Testis (tissue), 3 donors: Measurements from ENCODE around the gene ZSCAN22. TPM values are rescaled to one million over a fixed set of nuclear protein-coding genes. Genes with fewer than 3 reads are reported as not detected.
"Not testable (repeated sequence)": the region's sequence is repeated elsewhere in the genome, so short reads cannot be mapped to it uniquely, and the experiment has no call there.

Source experiments
- DNase-seq: peaks from one replicate; pipeline ENCODE4 v3.0.0-alpha.2; 2019
- H3K27ac ChIP-seq, 2 donors: fragments of 200-600 bp; sonication (generic); one replicate each; pipeline ENCODE4 v1.5.1; 2019
- H3K27me3 ChIP-seq: fragments of 200-600 bp; sonication (generic); one replicate; pipeline ENCODE4 v1.5.1; 2019
- H3K36me3 ChIP-seq: fragments of 200-600 bp; sonication (generic); one replicate; pipeline ENCODE4 v1.5.1; 2017; ENCODE audit warnings: low read depth; ENCODE audit errors: missing control alignments
- H3K4me1 ChIP-seq: fragments of 200-600 bp; sonication (generic); one replicate; pipeline ENCODE4 v1.5.1; 2019
- H3K4me3 ChIP-seq, 2 donors: fragments of 200-600 bp; sonication (generic); one replicate each; pipeline ENCODE4 v1.5.1; 2017 to 2019
- H3K9me3 ChIP-seq: fragments of 200-600 bp; sonication (generic); one replicate; pipeline ENCODE4 v1.5.1; 2017
- CTCF ChIP-seq, 3 experiments: fragments of 450-650 bp in 2 of 3; fragments of 200-600 bp in 1 of 3; sonication (generic) in 1 of 3; IDR thresholded peaks; one replicate each; pipeline ENCODE4 v1.5.1; 2016 to 2019; ENCODE audit warnings: antibody characterized with exemption in 3 of 3, mild to moderate bottlenecking in 2 of 3, moderate library complexity in 1 of 3
- POLR2A ChIP-seq: fragments of 450-650 bp; IDR thresholded peaks from one replicate; pipeline ENCODE4 v1.6.1; 2017; ENCODE audit warnings: antibody characterized with exemption, mild to moderate bottlenecking, moderate library complexity
- WGBS, 2 donors: methylation state at CpG; one replicate each; pipeline ENCODE4 v1.1.5; 2018; 5-methylcytosine and 5-hydroxymethylcytosine counted together
- intact Hi-C: fragments of 100-400 bp; cut with DNase I; formaldehyde crosslinking; loops from one replicate; pipeline ENCODE4 v1.15.1; 2023; ENCODE audit warnings: low total_unique reads
- polyA plus RNA-seq: library from polyadenylated mRNA; stranded (reverse); fragments of 350-450 nt; fragmentation: Illumina TruSeq; extraction: RNeasy Lipid Tissue Mini Kit (QIAGEN cat#74804); gene quantifications from one replicate; pipeline ENCODE4 v1.2.3, GENCODE V29; 2014; ENCODE audit warnings: low read depth, low replicate concordance; ENCODE audit not compliant: insufficient read depth
- total RNA-seq, 2 donors: library from RNA; depleted of rRNA; stranded (reverse); fragments of >200 nt; gene quantifications; one replicate each; pipeline ENCODE4 v1.2.3, GENCODE V29; 2016

ZSCAN22 gene
- total and polyA plus RNA-seq, 3 donors from 2014 or later, result 2.4 to 4.9 (median 3.5) TPM

GRCh38 chr19:58368561-58369360 is 42.0 kb downstream of the ZSCAN22 start:
- peak overlapping the region; percentile 21 to 48 for H3K4me3 ChIP-seq
- intact Hi-C loops, result no loop called here
- no peaks in the 10 kb centered on the region for H3K27me3 ChIP-seq
- H3K4me1 ChIP-seq, result peaks cover 7% of the 10 kb centered on the region
- no peaks in the 10 kb centered on the region for H3K36me3 ChIP-seq
- 60 to 81% methylated on average over 37 to 68 of the region's 68 CpGs for WGBS, 2 donors
- DNase-seq, result no peak
- TF ChIP-seq POLR2A, result no peak
- H3K27ac ChIP-seq, result no peak overlapping the region
- H3K9me3 ChIP-seq, result no peaks in the 10 kb centered on the region

GRCh38 chr19:58372311-58373133 is 45.7 kb downstream of the ZSCAN22 start:
- intact Hi-C loops, result no loop called here
- Histone ChIP-seq H3K4me3 (no peak overlapping the region), H3K27ac (no peak overlapping the region), H3K4me1 (peaks cover 7% of the 10 kb centered on the region), H3K36me3 (no peaks in the 10 kb centered on the region), H3K27me3 (no peaks in the 10 kb centered on the region), H3K9me3 (no peaks in the 10 kb centered on the region)
- TF ChIP-seq POLR2A (no peak), CTCF (IDR thresholded peaks at IDR 0.05) (peak in 1 of 3 experiments; percentile 31)
- DNase-seq, result peak; percentile 48
- 55 to 64% methylated on average over 14 to 15 of the region's 15 CpGs for WGBS, 2 donors

GRCh38 chr19:58374200-58374599 is 47.4 kb downstream of the ZSCAN22 start:
- DNase-seq, result no peak
- TF ChIP-seq POLR2A, result no peak
- TF ChIP-seq CTCF (IDR thresholded peaks at IDR 0.05), result no peak
- Histone ChIP-seq H3K27me3 (no peaks in the 10 kb centered on the region), H3K9me3 (no peaks in the 10 kb centered on the region), H3K27ac (no peak overlapping the region), H3K4me3 (no peak overlapping the region), H3K36me3 (no peaks in the 10 kb centered on the region), H3K4me1 (peaks cover 7% of the 10 kb centered on the region)
- intact Hi-C loops, result no loop called here
- 91 to 93% methylated on average over 4 of the region's 4 CpGs for WGBS, 2 donors

GRCh38 chr19:58376724-58377123 is 49.9 kb downstream of the ZSCAN22 start:
- DNase-seq, H3K9me3 ChIP-seq, intact Hi-C loops, H3K36me3 ChIP-seq, H3K27ac ChIP-seq, H3K27me3 ChIP-seq, H3K4me3 ChIP-seq: not testable (repeated sequence)
- peaks cover 13% of the 10 kb centered on the region for H3K4me1 ChIP-seq
- 85 to 93% methylated on average over 7 of the region's 7 CpGs for WGBS, 2 donors

GRCh38 chr19:58379246-58379645 is 52.5 kb downstream of the ZSCAN22 start:
- no peak overlapping the region for H3K27ac ChIP-seq
- intact Hi-C loops, result no loop called here
- 57 to 89% methylated on average over 3 to 6 of the region's 6 CpGs for WGBS, 2 donors
- TF ChIP-seq CTCF (IDR thresholded peaks at IDR 0.05) (no peak), POLR2A (no peak)
- no peaks in the 10 kb centered on the region for H3K27me3 ChIP-seq
- no peaks in the 10 kb centered on the region for H3K9me3 ChIP-seq
- H3K4me3 ChIP-seq, result no peak overlapping the region
- H3K36me3 ChIP-seq, result no peaks in the 10 kb centered on the region
- peaks cover 11% of the 10 kb centered on the region for H3K4me1 ChIP-seq
- DNase-seq, result no peak
